K562 (cell line): ENCODE measurements around the gene CSF1R. TPM values are rescaled to one million over a fixed set of nuclear protein-coding genes. Genes with fewer than 3 reads are reported as not detected.

Source experiments
- ATAC-seq: fragments of 200-7000 bp; cut with Tn5 transposase; 3 replicates; pipeline ENCODE4 v1.9.1; 2020; ENCODE audit warnings: moderate library complexity
- BruUV-seq: library from RNA; stranded (reverse); fragments of 400-500 nt; replicated peaks from 2 replicates; lab custom pipeline; 2021; lab: Mats Ljungman, UMichigan
- CTCF ChIA-PET: fragments of 300-600 bp; formaldehyde crosslinking; extraction: SDS; loops from one replicate; lab custom pipeline; 2021; ENCODE audit warnings: low intra/inter-chr PET ratio; lab: Yijun Ruan, JAX
- POLR2A ChIA-PET: fragments of 300-600, 350-650 bp; sonication (Branson Sonifier 250); formaldehyde crosslinking; extraction: SDS; loops from one replicate; lab custom pipeline; 2021; ENCODE audit warnings: antibody characterized with exemption, inconsistent platforms; lab: Yijun Ruan, JAX
- DNase-seq, 4 experiments: peaks; one replicate each; pipeline versions ENCODE4 v3.0.0 to v3.0.0-alpha.2; 2011 to 2018; ENCODE audit warnings: low spot score in 3 of 4, mixed read lengths in 3 of 4; ENCODE audit errors: extremely low read depth in 1 of 4
- FAIRE-seq: peaks from 2 replicates; lab custom pipeline; 2011; peaks lifted over from hg19 to GRCh38; lab: Jason Lieb, UNC
- H2AFZ ChIP-seq: 2 replicates; pipeline ENCODE4 v1.6.0; 2011; ENCODE audit warnings: low read depth, low read length, control low read depth, inconsistent platforms
- H3K27ac ChIP-seq: fragments of 200-600 bp; 3 replicates; pipeline ENCODE4 v1.8.0; 2011; ENCODE audit warnings: low read depth, mild to moderate bottlenecking, control low read depth, inconsistent platforms, low read length, moderate library complexity, mixed read lengths; ENCODE audit errors: extremely low read depth
- H3K27me3 ChIP-seq, 2 experiments: fragments of 300-600 bp in 1 of 2; 2 replicates in 1 of 2; 3 replicates in 1 of 2; pipeline versions ENCODE4 v1.6.0 to v1.8.0; 2011; ENCODE audit warnings: inconsistent platforms in 2 of 2, low read length in 2 of 2, mild to moderate bottlenecking in 1 of 2, mixed read lengths in 1 of 2, moderate library complexity in 1 of 2; ENCODE audit not compliant: control insufficient read depth in 2 of 2, insufficient read depth in 2 of 2
- H3K36me3 ChIP-seq: fragments of 300-600 bp; 3 replicates; pipeline ENCODE4 v1.8.0; 2011; ENCODE audit warnings: mild to moderate bottlenecking, low read length, inconsistent platforms; ENCODE audit not compliant: control insufficient read depth, insufficient read depth
- H3K4me1 ChIP-seq, 2 experiments: fragments of 200-600 bp in 1 of 2; replicated peaks in 1 of 2; 2 replicates in 1 of 2; 3 replicates in 1 of 2; pipeline versions ENCODE4 v1.5.1 to v1.8.0; 2011; ENCODE audit warnings: inconsistent platforms in 2 of 2, low read length in 2 of 2, mild to moderate bottlenecking in 1 of 2, mixed read lengths in 1 of 2, moderate library complexity in 1 of 2; ENCODE audit not compliant: control insufficient read depth in 2 of 2, insufficient read depth in 2 of 2
- H3K4me2 ChIP-seq: 2 replicates; pipeline ENCODE4 v1.6.1; 2011; ENCODE audit warnings: low read length, control low read depth, inconsistent platforms, mixed read lengths; ENCODE audit not compliant: insufficient read depth
- H3K4me3 ChIP-seq: fragments of 200-600 bp; sonication (generic), shearing (Covaris generic); 2 replicates; pipeline ENCODE4 v1.5.1; 2016; ENCODE audit warnings: control low read depth, inconsistent platforms
- H3K79me2 ChIP-seq: fragments of 200-600 bp; 3 replicates; pipeline ENCODE4 v1.8.0; 2011; ENCODE audit warnings: low read length, inconsistent platforms; ENCODE audit not compliant: control insufficient read depth, insufficient read depth
- H3K9ac ChIP-seq, 2 experiments: 2 replicates each; pipeline versions ENCODE4 v1.6.0 to v1.6.1; 2011; ENCODE audit warnings: low read depth in 2 of 2, low read length in 2 of 2, control low read depth in 1 of 2, inconsistent platforms in 1 of 2, mild to moderate bottlenecking in 1 of 2, mixed read lengths in 1 of 2; ENCODE audit not compliant: insufficient read depth in 1 of 2
- H3K9me1 ChIP-seq: one replicate; pipeline ENCODE4 v1.6.0; 2011; ENCODE audit warnings: inconsistent platforms, mild to moderate bottlenecking, low read length, moderate library complexity; ENCODE audit not compliant: control insufficient read depth, insufficient read depth
- H3K9me3 ChIP-seq: replicated peaks from 2 replicates; pipeline ENCODE4 v1.5.1; 2011; ENCODE audit warnings: low read depth, low read length, inconsistent platforms; ENCODE audit not compliant: control insufficient read depth, insufficient read depth
- H4K20me1 ChIP-seq: replicated peaks from 2 replicates; pipeline ENCODE4 v1.6.1; 2011; ENCODE audit warnings: low read length, inconsistent platforms, mixed read lengths; ENCODE audit not compliant: control insufficient read depth, insufficient read depth
- ARID3A ChIP-seq: IDR thresholded peaks from 2 replicates; pipeline ENCODE4 v1.6.1; 2012; ENCODE audit warnings: low read depth, low read length, improper control_type of control experiment, borderline replicate concordance
- CBX1 ChIP-seq: sonication (generic); IDR thresholded peaks from 2 replicates; pipeline ENCODE4 v1.6.1; 2016; ENCODE audit warnings: antibody characterized with exemption, low read depth, mild to moderate bottlenecking
- CEBPG ChIP-seq, 3 experiments: fragments of 200-800 bp in 1 of 3; sonication (Bioruptor generic) in 1 of 3; sonication (generic) in 1 of 3; formaldehyde crosslinking in 1 of 3; IDR thresholded peaks in 2 of 3; conservative IDR thresholded peaks in 1 of 3; 2 replicates each; pipeline versions ENCODE4 v1.6.1 to v1.8.0; 2016 to 2022; ENCODE audit warnings: missing compliant biosample characterization in 2 of 3, missing genetic modification characterization in 2 of 3, mild to moderate bottlenecking in 1 of 3, missing genetic modification reagents in 1 of 3
- EGR1 ChIP-seq: fragments of 450-650 bp; conservative IDR thresholded peaks from 2 replicates; pipeline ENCODE4 v1.6.1; 2017; ENCODE audit warnings: mild to moderate bottlenecking
- ELF1 ChIP-seq: fragments of 200-800 bp; sonication (Bioruptor generic); IDR thresholded peaks from 2 replicates; pipeline ENCODE4 v1.6.1; 2016; ENCODE audit warnings: missing genetic modification characterization, missing compliant biosample characterization
- HINFP ChIP-seq: fragments of 450-650 bp; conservative IDR thresholded peaks from 2 replicates; pipeline ENCODE4 v1.6.1; 2016; ENCODE audit warnings: missing genetic modification characterization, low read depth, mild to moderate bottlenecking, control low read depth, missing compliant biosample characterization
- KDM4B ChIP-seq, 2 experiments: fragments of 450-650 bp in 1 of 2; sonication (generic) in 1 of 2; IDR thresholded peaks; 2 replicates each; pipeline ENCODE4 v1.6.1; 2016 to 2017; ENCODE audit warnings: borderline replicate concordance in 2 of 2, antibody characterized with exemption in 1 of 2, low read depth in 1 of 2, mild to moderate bottlenecking in 1 of 2
- MECOM ChIP-seq: fragments of 250-450 bp; sonication (Bioruptor Pico); IDR thresholded peaks from 2 replicates; pipeline ENCODE4 v1.8.0; 2022; ENCODE audit warnings: inconsistent platforms
- MTA1 ChIP-seq: fragments of 450-650 bp; IDR thresholded peaks from 2 replicates; pipeline ENCODE4 v1.6.1; 2017; ENCODE audit warnings: borderline replicate concordance
- NR2C2 ChIP-seq, 2 experiments: fragments of 200-800 bp in 1 of 2; sonication (Bioruptor generic) in 1 of 2; sonication (generic) in 1 of 2; formaldehyde crosslinking in 1 of 2; IDR thresholded peaks; 2 replicates each; pipeline versions ENCODE4 v1.6.1 to v1.8.0; 2016 to 2022; ENCODE audit warnings: mild to moderate bottlenecking in 1 of 2, missing compliant biosample characterization in 1 of 2, missing genetic modification characterization in 1 of 2, missing genetic modification reagents in 1 of 2
- NRF1 ChIP-seq, 2 experiments: fragments of 450-650 bp; IDR thresholded peaks in 1 of 2; conservative IDR thresholded peaks in 1 of 2; 2 replicates each; pipeline ENCODE4 v1.6.1; 2014; ENCODE audit warnings: mild to moderate bottlenecking in 2 of 2
- RB1 ChIP-seq: fragments of 450-650 bp; IDR thresholded peaks from 2 replicates; pipeline ENCODE4 v1.6.1; 2017; ENCODE audit warnings: low read depth, mild to moderate bottlenecking
- ZNF224 ChIP-seq: sonication (generic); formaldehyde crosslinking; IDR thresholded peaks from 2 replicates; pipeline ENCODE4 v1.8.0; 2022; ENCODE audit warnings: mild to moderate bottlenecking, missing genetic modification reagents
- ZNF77 ChIP-seq: fragments of 250-450 bp; sonication (Bioruptor Pico); IDR thresholded peaks from 2 replicates; pipeline ENCODE4 v1.5.0; 2020
- WGBS: fragments of 100-300 bp; shearing (Covaris generic); methylation state at CpG from one replicate; pipeline ENCODE4 v1.1.6; 2016; ENCODE audit warnings: low coverage, mixed read lengths; ENCODE audit not compliant: insufficient coverage; ENCODE audit errors: missing lambda C conversion rate; 5-methylcytosine and 5-hydroxymethylcytosine counted together
- in situ Hi-C: fragments of 300-500 bp; cut with MboI; formaldehyde crosslinking; loops from 4 replicates; pipeline ENCODE4 v1.15.0; 2018; ENCODE audit warnings: inconsistent platforms, mixed read lengths
- intact Hi-C: fragments of 100-400 bp; cut with micrococcal nuclease; formaldehyde crosslinking; loops from 2 replicates; pipeline ENCODE4 v1.14.2; 2022
- polyA plus RNA-seq, 8 experiments: library from polyadenylated mRNA; depleted of rRNA in 4 of 8; stranded (reverse) in 5 of 8; unstranded in 3 of 8; fragments of >200 nt; fragmentation: Nextera tagmentation in 2 of 8; fragmentation: Illumina TruSeq in 1 of 8; extraction: Ambion mirVana in 2 of 8; extraction: Trizol in 1 of 8; gene quantifications; 2 replicates each; pipeline versions ENCODE4 v1.2.1 to v1.2.3, GENCODE V29; 2011 to 2014; ENCODE audit warnings: inconsistent platforms in 1 of 8, missing spikeins in 1 of 8
- total RNA-seq, 7 experiments: library from RNA; depleted of rRNA in 6 of 7; stranded (reverse); fragments of >200 nt in 6 of 7; fragmentation: Illumina TruSeq in 2 of 7; extraction: Trizol in 2 of 7; gene quantifications; 2 replicates each; pipeline versions ENCODE4 v1.2.1 to v1.2.3, GENCODE V29; 2011 to 2021; ENCODE audit warnings: low replicate concordance in 1 of 7
- TF ChIP-seq, protein P1 (sequence below): sonication (generic); formaldehyde crosslinking; IDR thresholded peaks from 2 replicates; pipeline ENCODE4 v1.8.0; 2022; ENCODE audit warnings: missing genetic modification reagents, mild to moderate bottlenecking, borderline replicate concordance

CSF1R gene
- total and polyA plus RNA-seq, 9 of the 15 experiments (the other 6 are each of a cell fraction or from before 2014, with no cell fraction given), result 0.03 to 0.64 (median 0.20) TPM; not detected in 6

- no peak for TF ChIP-seq ARID3A
These were observed 72.4 kb downstream of the CSF1R start (continued) for GRCh38 chr5:150013931-150014330.

- Histone ChIP-seq H4K20me1 (peaks cover 15% of the 10 kb centered on the region; the same call in 1 of the 2 replicates), H3K9me3 (no peaks in the 10 kb centered on the region; the same call in 1 of the 2 replicates), H3K4me1 (peaks cover 0 to 8% of the 10 kb centered on the region in 2 experiments; a peak in 2 of 5 replicates), H3K4me2 (no peak overlapping the region), H3K79me2 (peaks cover 21% of the 10 kb centered on the region), H3K27me3 (no peaks in the 10 kb centered on the region), H3K9me1 (no peaks in the 10 kb centered on the region), H3K9ac (no peak overlapping the region), H2AFZ (no peak overlapping the region), H3K4me3 (no peak overlapping the region), H3K27ac (no peak overlapping the region; the same call in 2 of the 3 replicates), H3K36me3 (peaks cover 99% of the 10 kb centered on the region)
- CTCF ChIA-PET, result no interaction called here
- ATAC-seq (peak; percentile 53; the same call in 2 of the 3 replicates), DNase-seq (peak in 2 of 4 experiments; percentile 27 to 36), FAIRE-seq (no peak)
- in situ Hi-C loops, result no loop called here
- WGBS, result 74% methylated on average over 6 of the region's 6 CpGs
- BruUV-seq, result no TSS peak
- POLR2A ChIA-PET, result interaction anchor here (0.5 to 1.5 kb wide), 5 partner anchors 9 to 178 kb away, joined by 3 to 4 read pairs (median 3); partner anchors contain the start of genes HMGXB3 and TIGD6
- intact Hi-C loops, result no loop called here
- TF ChIP-seq ZNF77 (CRISPR knock-in tag), result no peak
- TF ChIP-seq EGR1, result peak; percentile 62
- no peak for TF ChIP-seq ELF1 (tag)
- no peak for TF ChIP-seq HINFP
- TF ChIP-seq KDM4B (IDR thresholded peaks at IDR 0.05; ENCODE audit: borderline replicate concordance in 2 of 2, low read depth in 1 of 2), result no peak
- peak; percentile 41; the same call in 1 of the 2 replicates for TF ChIP-seq MECOM
- TF ChIP-seq ZNF224 (CRISPR knock-in tag), result no peak
- TF ChIP-seq CBX1, result no peak
- TF ChIP-seq NR2C2 (CRISPR knock-in tag; IDR thresholded peaks at IDR 0.05), result no peak
- TF ChIP-seq NR2C2 (tag; IDR thresholded peaks at IDR 0.05), result peak; percentile 22; the same call in 1 of the 2 replicates
- TF ChIP-seq, protein P1, sequence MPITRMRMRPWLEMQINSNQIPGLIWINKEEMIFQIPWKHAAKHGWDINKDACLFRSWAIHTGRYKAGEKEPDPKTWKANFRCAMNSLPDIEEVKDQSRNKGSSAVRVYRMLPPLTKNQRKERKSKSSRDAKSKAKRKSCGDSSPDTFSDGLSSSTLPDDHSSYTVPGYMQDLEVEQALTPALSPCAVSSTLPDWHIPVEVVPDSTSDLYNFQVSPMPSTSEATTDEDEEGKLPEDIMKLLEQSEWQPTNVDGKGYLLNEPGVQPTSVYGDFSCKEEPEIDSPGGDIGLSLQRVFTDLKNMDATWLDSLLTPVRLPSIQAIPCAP (CRISPR knock-in tag), result no peak
- TF ChIP-seq RB1, result no peak
- no peak for TF ChIP-seq CEBPG (CRISPR knock-in tag; IDR thresholded peaks at IDR 0.05)
- no peak for TF ChIP-seq CEBPG (tag; conservative IDR thresholded peaks at IDR 0.05 in 1 of 2, IDR thresholded peaks at IDR 0.05 in 1 of 2)
- no peak for TF ChIP-seq NRF1 (conservative IDR thresholded peaks at IDR 0.05 in 1 of 2, IDR thresholded peaks at IDR 0.05 in 1 of 2)
- TF ChIP-seq MTA1, result no peak
These were observed 76.5 kb downstream of the CSF1R start for GRCh38 chr5:150009671-150010387.
